PC-3 (cell line): Measurements from ENCODE around the gene REEP3.

ENCODE experiments used
- EZH2 ChIP-seq: fragments of 300-600 bp; sonication (generic); IDR thresholded peaks from one replicate; pipeline ENCODE4 v1.6.1; 2017; ENCODE audit warnings: antibody characterized with exemption, mild to moderate bottlenecking, low read length; ENCODE audit not compliant: unreplicated experiment
- EZH2phosphoT487 ChIP-seq: fragments of 300-600 bp; sonication (generic); IDR thresholded peaks from 2 replicates; pipeline ENCODE4 v1.6.1; 2018; ENCODE audit warnings: mild to moderate bottlenecking, antibody characterized with exemption, low read length, borderline replicate concordance
- TF ChIP-seq, protein P1 (sequence below): fragments of 300-600 bp; sonication (generic); conservative IDR thresholded peaks from 2 replicates; pipeline ENCODE4 v1.5.1; 2017; ENCODE audit warnings: antibody characterized with exemption, low read depth, mild to moderate bottlenecking, low read length

DNA sequence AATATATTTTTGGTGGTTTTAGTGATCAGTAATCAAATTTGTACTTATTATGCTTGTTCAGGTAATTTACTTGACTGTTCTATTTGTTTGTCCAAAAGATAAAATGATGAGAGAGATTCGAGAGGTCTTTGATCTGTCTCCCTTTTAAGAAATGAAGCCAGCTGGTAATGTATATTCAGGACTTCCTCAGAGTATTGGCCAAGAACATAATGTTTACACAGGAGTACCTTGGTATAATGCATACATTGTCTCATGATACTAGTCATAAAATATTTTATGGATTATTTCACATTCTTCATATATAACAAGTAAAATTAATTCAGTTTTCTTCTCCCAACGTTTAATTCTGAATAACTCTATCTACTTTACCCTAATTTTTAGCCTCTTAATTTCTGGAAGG lies 100.9 kb downstream of the REEP3 start:
- TF ChIP-seq EZH2phosphoT487 (no peak), EZH2 (no peak)
- TF ChIP-seq, protein P1, sequence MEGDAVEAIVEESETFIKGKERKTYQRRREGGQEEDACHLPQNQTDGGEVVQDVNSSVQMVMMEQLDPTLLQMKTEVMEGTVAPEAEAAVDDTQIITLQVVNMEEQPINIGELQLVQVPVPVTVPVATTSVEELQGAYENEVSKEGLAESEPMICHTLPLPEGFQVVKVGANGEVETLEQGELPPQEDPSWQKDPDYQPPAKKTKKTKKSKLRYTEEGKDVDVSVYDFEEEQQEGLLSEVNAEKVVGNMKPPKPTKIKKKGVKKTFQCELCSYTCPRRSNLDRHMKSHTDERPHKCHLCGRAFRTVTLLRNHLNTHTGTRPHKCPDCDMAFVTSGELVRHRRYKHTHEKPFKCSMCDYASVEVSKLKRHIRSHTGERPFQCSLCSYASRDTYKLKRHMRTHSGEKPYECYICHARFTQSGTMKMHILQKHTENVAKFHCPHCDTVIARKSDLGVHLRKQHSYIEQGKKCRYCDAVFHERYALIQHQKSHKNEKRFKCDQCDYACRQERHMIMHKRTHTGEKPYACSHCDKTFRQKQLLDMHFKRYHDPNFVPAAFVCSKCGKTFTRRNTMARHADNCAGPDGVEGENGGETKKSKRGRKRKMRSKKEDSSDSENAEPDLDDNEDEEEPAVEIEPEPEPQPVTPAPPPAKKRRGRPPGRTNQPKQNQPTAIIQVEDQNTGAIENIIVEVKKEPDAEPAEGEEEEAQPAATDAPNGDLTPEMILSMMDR: no peak
